Measurements from ENCODE around the gene TCEA2. TPM values are rescaled to one million over a fixed set of nuclear protein-coding genes. Genes with fewer than 3 reads are reported as not detected.

TCEA2 gene
- total RNA-seq, 2 donors from 2014 or later: 30.1 to 48.6 TPM

DNA sequence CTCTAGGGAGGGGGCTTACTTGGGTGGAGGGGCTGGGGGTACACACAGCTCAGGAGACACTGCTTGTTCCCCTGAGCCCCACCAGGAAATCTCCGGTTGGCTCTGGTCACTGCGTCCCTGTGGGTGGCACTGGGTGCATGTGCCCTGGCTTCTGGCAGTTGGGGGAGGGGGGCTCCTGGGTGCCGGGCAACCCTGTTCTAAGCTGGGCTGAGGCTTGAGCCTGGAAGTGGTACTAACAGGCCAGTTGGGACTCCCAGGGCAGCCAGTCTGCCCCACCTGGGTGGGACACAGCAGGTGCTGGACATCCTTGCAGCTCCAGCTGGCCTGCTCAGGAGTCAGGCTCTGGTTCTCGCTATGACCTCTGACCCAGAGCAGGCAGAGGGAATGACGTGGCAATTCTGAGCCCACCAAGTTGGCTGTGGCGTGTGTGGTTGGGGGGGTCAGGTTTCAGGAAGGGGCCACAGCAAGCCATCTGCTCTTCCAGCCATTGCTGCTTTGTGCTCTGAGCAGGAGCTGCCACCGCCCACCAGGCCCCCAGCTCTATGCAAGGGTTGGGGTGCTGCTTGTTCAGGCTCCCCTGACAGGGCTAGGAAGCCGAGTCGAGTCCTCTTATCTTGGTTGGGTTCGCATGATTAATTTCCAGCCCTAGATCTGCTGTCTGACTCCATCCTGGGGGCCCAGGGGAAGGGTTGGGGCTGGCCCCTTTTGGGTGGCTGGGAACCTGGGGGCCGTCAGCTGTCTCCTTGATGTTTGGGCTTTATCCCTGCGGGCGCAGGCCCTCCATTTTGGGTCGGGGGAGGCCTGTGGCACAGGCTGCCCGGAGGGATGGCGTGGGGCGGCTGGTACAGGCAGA is 26.4 kb upstream of the TCEA2 start:
- H3K4me3 ChIP-seq: no peak overlapping the region
- H3K27me3 ChIP-seq (replicated peaks; ENCODE audit: insufficient read depth): no peaks in the 10 kb centered on the region
- ATAC-seq (ENCODE audit: insufficient number of reproducible peaks, low FRiP score, low read depth) (no peak), DNase-seq (ENCODE audit: low spot score) (no peak)
- peaks cover 9% of the 10 kb centered on the region for H3K36me3 ChIP-seq
- H3K9me3 ChIP-seq: no peaks in the 10 kb centered on the region
- H3K4me1 ChIP-seq (ENCODE audit: control insufficient read depth in 1 of 2, low read depth in 2 of 2): peaks cover 9 to 13% of the 10 kb centered on the region in 2 donors
- no peak overlapping the region for H3K27ac ChIP-seq
- TF ChIP-seq, protein P1, sequence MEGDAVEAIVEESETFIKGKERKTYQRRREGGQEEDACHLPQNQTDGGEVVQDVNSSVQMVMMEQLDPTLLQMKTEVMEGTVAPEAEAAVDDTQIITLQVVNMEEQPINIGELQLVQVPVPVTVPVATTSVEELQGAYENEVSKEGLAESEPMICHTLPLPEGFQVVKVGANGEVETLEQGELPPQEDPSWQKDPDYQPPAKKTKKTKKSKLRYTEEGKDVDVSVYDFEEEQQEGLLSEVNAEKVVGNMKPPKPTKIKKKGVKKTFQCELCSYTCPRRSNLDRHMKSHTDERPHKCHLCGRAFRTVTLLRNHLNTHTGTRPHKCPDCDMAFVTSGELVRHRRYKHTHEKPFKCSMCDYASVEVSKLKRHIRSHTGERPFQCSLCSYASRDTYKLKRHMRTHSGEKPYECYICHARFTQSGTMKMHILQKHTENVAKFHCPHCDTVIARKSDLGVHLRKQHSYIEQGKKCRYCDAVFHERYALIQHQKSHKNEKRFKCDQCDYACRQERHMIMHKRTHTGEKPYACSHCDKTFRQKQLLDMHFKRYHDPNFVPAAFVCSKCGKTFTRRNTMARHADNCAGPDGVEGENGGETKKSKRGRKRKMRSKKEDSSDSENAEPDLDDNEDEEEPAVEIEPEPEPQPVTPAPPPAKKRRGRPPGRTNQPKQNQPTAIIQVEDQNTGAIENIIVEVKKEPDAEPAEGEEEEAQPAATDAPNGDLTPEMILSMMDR (IDR thresholded peaks at IDR 0.05): no peak

- H3K27ac ChIP-seq: no peak overlapping the region
- H3K4me3 ChIP-seq: no peak overlapping the region
- DNase-seq (ENCODE audit: low spot score) (no peak), ATAC-seq (ENCODE audit: insufficient number of reproducible peaks, low FRiP score, low read depth) (no peak)
- H3K36me3 ChIP-seq: peaks cover 4% of the 10 kb centered on the region
- H3K4me1 ChIP-seq (ENCODE audit: control insufficient read depth in 1 of 2, low read depth in 2 of 2): peaks cover 10 to 19% of the 10 kb centered on the region in 2 donors
- no peaks in the 10 kb centered on the region for H3K9me3 ChIP-seq
- no peaks in the 10 kb centered on the region for H3K27me3 ChIP-seq (replicated peaks; ENCODE audit: insufficient read depth)
- TF ChIP-seq, protein P1 (IDR thresholded peaks at IDR 0.05): no peak
Measured at GRCh38 chr20:64037199-64037497, 25.9 kb upstream of the TCEA2 start.

DNA sequence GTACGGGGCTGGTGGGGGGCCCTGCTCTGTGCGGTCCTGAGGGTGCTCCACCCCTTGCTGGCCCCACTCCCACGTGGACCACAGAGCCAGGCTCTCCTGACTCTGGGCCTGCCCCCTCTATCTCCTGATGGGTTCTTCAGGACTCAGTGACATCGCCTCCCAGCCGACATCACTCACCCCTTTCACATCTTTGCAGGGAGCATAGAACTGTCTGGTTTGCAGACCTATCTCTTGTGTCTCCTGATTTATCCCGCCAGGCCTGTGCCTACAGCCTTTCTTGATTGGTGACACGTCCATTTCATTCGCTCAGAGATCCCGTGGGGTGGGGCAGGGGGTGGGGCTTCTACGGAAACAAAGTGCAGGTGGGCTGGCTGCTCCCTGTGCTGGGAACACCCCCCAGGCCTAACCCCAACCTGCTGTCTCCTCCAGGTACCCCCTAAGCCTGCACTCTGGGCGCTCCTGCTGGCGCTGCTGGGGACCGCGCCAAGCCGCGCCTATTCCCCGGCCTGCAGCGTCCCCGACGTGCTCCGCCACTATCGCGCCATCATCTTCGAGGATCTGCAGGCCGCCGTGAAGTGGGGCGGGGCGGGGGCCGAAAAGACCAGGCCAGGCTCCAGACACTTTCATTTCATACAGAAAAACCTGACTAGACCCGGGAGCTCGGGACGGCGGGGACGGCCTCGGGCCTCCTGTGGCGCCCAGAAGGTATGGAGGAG is 25.3 kb upstream of the TCEA2 start:
- ATAC-seq (ENCODE audit: insufficient number of reproducible peaks, low FRiP score, low read depth): no peak
- H3K4me1 ChIP-seq (ENCODE audit: control insufficient read depth in 1 of 2, low read depth in 2 of 2): peaks cover 13 to 23% of the 10 kb centered on the region in 2 donors
- no peak for DNase-seq (ENCODE audit: low spot score)
- H3K36me3 ChIP-seq: peaks cover 4% of the 10 kb centered on the region
- TF ChIP-seq, protein P1 (IDR thresholded peaks at IDR 0.05): no peak
- H3K9me3 ChIP-seq: no peaks in the 10 kb centered on the region
- no peak overlapping the region for H3K27ac ChIP-seq
- H3K4me3 ChIP-seq: peak overlapping the region; percentile 65
- H3K27me3 ChIP-seq (replicated peaks; ENCODE audit: insufficient read depth): no peaks in the 10 kb centered on the region

GRCh38 chr20:64038224-64038564 is 24.8 kb upstream of the TCEA2 start:
- peaks cover 13 to 23% of the 10 kb centered on the region in 2 donors for H3K4me1 ChIP-seq (ENCODE audit: control insufficient read depth in 1 of 2, low read depth in 2 of 2)
- ATAC-seq (ENCODE audit: insufficient number of reproducible peaks, low FRiP score, low read depth): no peak
- no peak overlapping the region for H3K27ac ChIP-seq
- TF ChIP-seq, protein P1 (IDR thresholded peaks at IDR 0.05): no peak
- no peaks in the 10 kb centered on the region for H3K9me3 ChIP-seq
- H3K27me3 ChIP-seq (replicated peaks; ENCODE audit: insufficient read depth): no peaks in the 10 kb centered on the region
- H3K4me3 ChIP-seq: peak overlapping the region; percentile 65
- H3K36me3 ChIP-seq: peaks cover 1% of the 10 kb centered on the region
- no peak for DNase-seq (ENCODE audit: low spot score)

GRCh38 chr20:64038565-64039292 is 24.3 kb upstream of the TCEA2 start:
- Histone ChIP-seq H3K27me3 (replicated peaks; ENCODE audit: insufficient read depth) (no peaks in the 10 kb centered on the region), H3K4me3 (peak overlapping the region; percentile 65), H3K9me3 (no peaks in the 10 kb centered on the region), H3K36me3 (no peaks in the 10 kb centered on the region), H3K4me1 (ENCODE audit: control insufficient read depth in 1 of 2, low read depth in 2 of 2) (peaks cover 13 to 23% of the 10 kb centered on the region in 2 donors), H3K27ac (no peak overlapping the region)
- ATAC-seq (ENCODE audit: insufficient number of reproducible peaks, low FRiP score, low read depth): no peak
- DNase-seq (ENCODE audit: low spot score): no peak
- TF ChIP-seq, protein P1 (IDR thresholded peaks at IDR 0.05): peak; percentile 72

Measured in thoracic aorta (tissue), 2 donors.